ENCODE results near the gene CCDC74A.
"Not testable (repeated sequence)": the region's sequence is repeated elsewhere in the genome, so short reads cannot be mapped to it uniquely, and the experiment has no call there.

CCDC74A gene

GRCh38 chr2:131566371-131566770, 38.7 kb downstream of the CCDC74A start:
- no peak for DNase-seq

- DNase-seq, result no peak
These were observed 40.2 kb downstream of the CCDC74A start for GRCh38 chr2:131567891-131568290.

- not testable (repeated sequence) for DNase-seq
These were observed 40.7 kb downstream of the CCDC74A start for GRCh38 chr2:131568401-131568800.

DNA sequence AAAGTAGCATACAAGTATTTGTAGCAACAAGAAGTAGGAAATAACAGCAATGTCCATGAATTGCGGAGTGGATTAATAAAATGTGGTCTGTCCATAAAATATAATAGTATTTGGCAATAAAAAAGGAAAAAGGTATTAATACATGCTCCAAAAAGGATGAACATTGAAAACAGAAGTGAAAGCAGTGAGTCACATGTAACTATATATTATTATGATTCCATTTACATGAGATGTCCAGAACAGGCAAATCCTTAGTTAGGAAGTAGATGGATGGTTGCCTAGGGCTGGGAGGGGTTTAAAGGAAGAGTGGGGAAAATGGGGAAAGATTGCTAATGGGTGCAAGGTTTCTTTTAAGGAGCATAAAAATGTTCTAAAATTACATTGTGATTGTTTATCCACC, 44.5 kb downstream of the CCDC74A start:
- no peak for DNase-seq

DNA sequence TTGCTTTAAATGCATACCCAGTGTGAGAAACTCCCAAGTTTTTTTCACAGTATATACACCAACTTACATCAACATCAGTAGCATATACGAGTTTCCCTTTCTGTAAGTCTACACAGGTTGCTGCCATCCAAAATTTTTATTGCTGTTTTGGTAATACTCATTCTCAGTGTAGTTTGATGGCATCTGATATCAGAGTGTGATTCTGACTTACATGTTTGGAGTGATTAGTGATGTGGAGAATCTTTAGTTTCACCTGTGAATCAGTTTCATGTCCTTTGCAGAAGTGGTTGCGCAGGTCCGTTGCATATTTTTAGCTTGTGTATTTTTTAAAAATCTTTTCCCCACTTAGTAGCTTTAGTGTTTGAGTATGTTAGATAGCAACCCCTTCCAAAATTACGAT, 50.1 kb downstream of the CCDC74A start:
- DNase-seq, result no peak

DNA sequence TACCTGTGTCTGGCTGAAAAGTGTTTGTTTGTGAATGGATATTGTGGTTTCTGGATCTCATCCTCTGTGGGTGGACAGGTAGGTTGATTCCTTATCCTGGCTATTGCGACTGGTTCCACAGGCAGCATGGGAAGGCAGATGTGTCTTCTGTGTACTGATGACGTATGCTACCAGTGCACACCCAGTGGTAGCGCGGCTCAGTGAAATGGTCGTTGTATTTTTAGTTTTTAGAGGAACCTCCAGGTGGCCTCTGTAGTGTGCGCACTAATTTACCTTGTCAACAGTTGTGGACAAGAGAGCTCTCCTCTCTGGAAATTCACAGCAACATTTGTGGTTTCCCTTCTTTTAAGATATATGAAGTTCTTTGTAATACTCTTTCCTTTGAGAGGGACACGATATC, 52.5 kb downstream of the CCDC74A start:
- no peak for DNase-seq
